Breast epithelium (tissue), 4 donors: Measurements from ENCODE around the gene LMX1B. TPM values are rescaled to one million over a fixed set of nuclear protein-coding genes. Genes with fewer than 3 reads are reported as not detected.

Experiments used
- DNase-seq, 2 donors: peaks; one replicate each; pipeline ENCODE4 v3.0.0-alpha.2; 2019; ENCODE audit warnings: low spot score in 2 of 2
- H3K27ac ChIP-seq, 2 donors: fragments of 200-600 bp; sonication (generic) in 1 of 2; one replicate each; pipeline ENCODE4 v1.5.1; 2016 to 2019; ENCODE audit warnings: mild to moderate bottlenecking in 1 of 2
- H3K27me3 ChIP-seq, 2 donors: fragments of 200-600 bp; sonication (generic) in 1 of 2; one replicate each; pipeline versions ENCODE4 v1.5.1 to v1.6.0; 2017 to 2019; ENCODE audit warnings: control low read depth in 1 of 2, mild to moderate bottlenecking in 1 of 2
- H3K36me3 ChIP-seq: fragments of 200-600 bp; one replicate; pipeline ENCODE4 v1.5.1; 2019
- H3K4me1 ChIP-seq, 2 donors: fragments of 200-600 bp; sonication (generic); one replicate each; pipeline ENCODE4 v1.5.1; 2016 to 2019; ENCODE audit warnings: control low read depth in 1 of 2
- H3K4me3 ChIP-seq, 3 donors: fragments of 200-600 bp; sonication (generic); 1 replicate in 2 of 3; 2 replicates in 1 of 3; pipeline ENCODE4 v1.5.1; 2016 to 2019; ENCODE audit warnings: mild to moderate bottlenecking in 3 of 3, moderate library complexity in 2 of 3
- H3K9me3 ChIP-seq, 2 donors: fragments of 200-600 bp; sonication (generic) in 1 of 2; one replicate each; pipeline ENCODE4 v1.5.1; 2016 to 2019; ENCODE audit warnings: control low read depth in 1 of 2
- POLR2A ChIP-seq: fragments of 450-650 bp; IDR thresholded peaks from one replicate; pipeline ENCODE4 v1.6.1; 2016; ENCODE audit warnings: antibody characterized with exemption, mild to moderate bottlenecking, moderate library complexity
- POLR2AphosphoS5 ChIP-seq, 3 donors: sonication (generic); formaldehyde crosslinking; IDR thresholded peaks; one replicate each; pipeline ENCODE4 v1.6.1; 2017; ENCODE audit warnings: antibody characterized with exemption in 3 of 3
- intact Hi-C: fragments of 100-400 bp; cut with DNase I; formaldehyde crosslinking; loops from one replicate; pipeline ENCODE4 v1.15.1; 2023; ENCODE audit warnings: low total_unique reads
- total RNA-seq, 3 donors: library from RNA; depleted of rRNA; stranded (reverse); fragments of >200 nt; gene quantifications; one replicate each; pipeline ENCODE4 v1.1.0, GENCODE V29; 2016
- TF ChIP-seq, protein P1 (sequence below), 3 donors: fragments of 450-650 bp; IDR thresholded peaks; one replicate each; pipeline ENCODE4 v1.5.1; 2016 to 2017; ENCODE audit warnings: antibody characterized with exemption in 3 of 3, mild to moderate bottlenecking in 3 of 3, moderate library complexity in 3 of 3

LMX1B gene
- total RNA-seq, 3 donors from 2014 or later: 0.16 to 20.3 (median 9.2) TPM

- Histone ChIP-seq H3K4me1 (peaks cover 11 to 12% of the 10 kb centered on the region in 2 donors), H3K27ac (peak overlapping the region; percentile 69 to 91), H3K36me3 (no peaks in the 10 kb centered on the region), H3K4me3 (peak overlapping the region; percentile 44 to 65 (median 44)), H3K27me3 (peaks cover 0 to 38% of the 10 kb centered on the region in 2 donors), H3K9me3 (no peaks in the 10 kb centered on the region)
- no peak for DNase-seq
- TF ChIP-seq POLR2AphosphoS5 (IDR thresholded peaks at IDR 0.05): no peak
- TF ChIP-seq, protein P1, sequence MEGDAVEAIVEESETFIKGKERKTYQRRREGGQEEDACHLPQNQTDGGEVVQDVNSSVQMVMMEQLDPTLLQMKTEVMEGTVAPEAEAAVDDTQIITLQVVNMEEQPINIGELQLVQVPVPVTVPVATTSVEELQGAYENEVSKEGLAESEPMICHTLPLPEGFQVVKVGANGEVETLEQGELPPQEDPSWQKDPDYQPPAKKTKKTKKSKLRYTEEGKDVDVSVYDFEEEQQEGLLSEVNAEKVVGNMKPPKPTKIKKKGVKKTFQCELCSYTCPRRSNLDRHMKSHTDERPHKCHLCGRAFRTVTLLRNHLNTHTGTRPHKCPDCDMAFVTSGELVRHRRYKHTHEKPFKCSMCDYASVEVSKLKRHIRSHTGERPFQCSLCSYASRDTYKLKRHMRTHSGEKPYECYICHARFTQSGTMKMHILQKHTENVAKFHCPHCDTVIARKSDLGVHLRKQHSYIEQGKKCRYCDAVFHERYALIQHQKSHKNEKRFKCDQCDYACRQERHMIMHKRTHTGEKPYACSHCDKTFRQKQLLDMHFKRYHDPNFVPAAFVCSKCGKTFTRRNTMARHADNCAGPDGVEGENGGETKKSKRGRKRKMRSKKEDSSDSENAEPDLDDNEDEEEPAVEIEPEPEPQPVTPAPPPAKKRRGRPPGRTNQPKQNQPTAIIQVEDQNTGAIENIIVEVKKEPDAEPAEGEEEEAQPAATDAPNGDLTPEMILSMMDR (IDR thresholded peaks at IDR 0.05): no peak
- TF ChIP-seq POLR2A: no peak
- intact Hi-C loops: no loop called here
These were observed 12.6 kb downstream of the LMX1B start for GRCh38 chr9:126626127-126626925.

DNA sequence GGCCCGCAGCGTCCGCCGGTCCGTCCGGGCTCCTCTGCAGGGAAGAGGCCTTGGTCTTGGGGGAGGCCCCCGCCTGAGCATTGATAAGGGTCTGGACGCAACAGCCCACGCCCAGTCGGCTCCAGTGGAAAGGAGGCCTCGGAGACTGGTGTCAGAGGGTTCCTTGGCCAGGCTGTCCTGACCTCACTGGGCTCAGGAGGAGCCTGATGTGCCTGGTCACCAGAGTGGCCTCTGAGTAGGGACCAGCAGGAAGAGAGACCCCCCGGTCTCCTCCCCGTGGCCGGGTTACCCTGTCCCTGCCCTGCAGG is 13.2 kb downstream of the LMX1B start:
- Histone ChIP-seq H3K4me3 (peak overlapping the region in 1 of 3 donors; percentile 65), H3K27ac (peak overlapping the region; percentile 69 to 91), H3K36me3 (no peaks in the 10 kb centered on the region), H3K4me1 (peaks cover 11 to 12% of the 10 kb centered on the region in 2 donors), H3K27me3 (peaks cover 0 to 38% of the 10 kb centered on the region in 2 donors), H3K9me3 (no peaks in the 10 kb centered on the region)
- intact Hi-C loops: no loop called here
- DNase-seq: no peak
- TF ChIP-seq POLR2A (no peak), POLR2AphosphoS5 (IDR thresholded peaks at IDR 0.05) (no peak)
- TF ChIP-seq, protein P1 (IDR thresholded peaks at IDR 0.05): no peak

- Histone ChIP-seq H3K27me3 (peaks cover 0 to 30% of the 10 kb centered on the region in 2 donors), H3K36me3 (no peaks in the 10 kb centered on the region), H3K27ac (no peak overlapping the region), H3K9me3 (no peaks in the 10 kb centered on the region), H3K4me1 (peaks cover 8 to 11% of the 10 kb centered on the region in 2 donors), H3K4me3 (no peak overlapping the region)
- TF ChIP-seq, protein P1 (IDR thresholded peaks at IDR 0.05): no peak
- TF ChIP-seq POLR2A: no peak
- TF ChIP-seq POLR2AphosphoS5 (IDR thresholded peaks at IDR 0.05): no peak
- no peak for DNase-seq
- intact Hi-C loops: no loop called here
These were observed 14.4 kb downstream of the LMX1B start for GRCh38 chr9:126628146-126628545.

GRCh38 chr9:126628969-126629674 is 15.4 kb downstream of the LMX1B start:
- Histone ChIP-seq H3K4me3 (no peak overlapping the region), H3K4me1 (peaks cover 5 to 11% of the 10 kb centered on the region in 2 donors), H3K27ac (no peak overlapping the region), H3K27me3 (peaks cover 0 to 20% of the 10 kb centered on the region in 2 donors), H3K36me3 (no peaks in the 10 kb centered on the region), H3K9me3 (no peaks in the 10 kb centered on the region)
- DNase-seq: no peak
- no peak for TF ChIP-seq POLR2A
- TF ChIP-seq, protein P1 (IDR thresholded peaks at IDR 0.05): no peak
- no peak for TF ChIP-seq POLR2AphosphoS5 (IDR thresholded peaks at IDR 0.05)
- intact Hi-C loops: no loop called here
